Activated T-cell treated with anti-CD3 and anti-CD28 coated beads, Interleukin-2, amount 50 U/mL, for 4 hours (primary cell): ENCODE measurements around the gene STX1A. TPM values are rescaled to one million over a fixed set of nuclear protein-coding genes. Genes with fewer than 3 reads are reported as not detected.
A peak's percentile ranks its signal among the peaks of the same experiment; 100 is the strongest.

Experiments
- ATAC-seq, 2 donors: fragments of 200-7000 bp; cut with Tn5 transposase; one replicate each; pipeline ENCODE4 v1.10.0; 2021
- DNase-seq: peaks from one replicate; pipeline ENCODE4 v3.0.0-alpha.2; 2020
- H3K27me3 Mint-ChIP-seq: one replicate; pipeline ENCODE4 v1.8.0; 2021; ENCODE audit warnings: low read depth, mixed read lengths
- H3K36me3 Mint-ChIP-seq: one replicate; pipeline ENCODE4 v1.8.0; 2022; ENCODE audit warnings: mixed read lengths; ENCODE audit not compliant: insufficient read depth
- H3K4me1 Mint-ChIP-seq: one replicate; pipeline ENCODE4 v1.8.0; 2021; ENCODE audit warnings: low read depth, mixed read lengths
- H3K4me3 Mint-ChIP-seq: one replicate; pipeline ENCODE4 v1.8.0; 2021; ENCODE audit warnings: mild to moderate bottlenecking, moderate library complexity, mixed read lengths
- H3K9me3 Mint-ChIP-seq: one replicate; pipeline ENCODE4 v1.8.0; 2021; ENCODE audit warnings: mixed read lengths
- total RNA-seq, 3 donors: library from RNA; stranded (reverse); gene quantifications; one replicate each; pipeline ENCODE4 v1.2.1, GENCODE V29; 2021

Gene STX1A
- total RNA-seq, 3 donors from 2014 or later, result 23.0 to 25.0 (median 24.7) TPM

DNA sequence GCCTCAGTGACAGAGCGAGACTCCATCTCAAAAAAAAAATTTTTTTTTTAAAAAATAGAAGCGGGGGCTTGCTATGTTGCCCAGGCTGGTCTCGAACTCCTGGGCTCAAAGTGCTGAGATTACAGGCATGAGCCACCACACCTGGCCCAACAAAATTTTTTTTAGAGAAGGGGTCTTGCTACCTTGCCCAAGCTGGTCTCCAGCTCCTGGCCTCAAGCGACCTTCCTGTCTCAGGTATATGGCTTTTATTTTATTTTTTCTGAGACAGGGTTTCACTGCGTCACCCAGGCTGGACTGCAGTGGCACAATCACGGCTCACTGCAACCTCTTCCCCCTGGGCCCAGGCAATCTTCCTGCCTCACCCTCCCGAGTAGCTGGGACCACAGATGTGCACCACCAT lies 20.7 kb upstream of the STX1A start:
- DNase-seq, result no peak
- H3K4me1 Mint-ChIP-seq, result peaks cover 9% of the 10 kb centered on the region
- H3K36me3 Mint-ChIP-seq, result no peaks in the 10 kb centered on the region
- H3K4me3 Mint-ChIP-seq, result peak overlapping the region; percentile 31
- H3K27me3 Mint-ChIP-seq, result peaks cover 3% of the 10 kb centered on the region
- no peaks in the 10 kb centered on the region for H3K9me3 Mint-ChIP-seq
- no peak for ATAC-seq

DNA sequence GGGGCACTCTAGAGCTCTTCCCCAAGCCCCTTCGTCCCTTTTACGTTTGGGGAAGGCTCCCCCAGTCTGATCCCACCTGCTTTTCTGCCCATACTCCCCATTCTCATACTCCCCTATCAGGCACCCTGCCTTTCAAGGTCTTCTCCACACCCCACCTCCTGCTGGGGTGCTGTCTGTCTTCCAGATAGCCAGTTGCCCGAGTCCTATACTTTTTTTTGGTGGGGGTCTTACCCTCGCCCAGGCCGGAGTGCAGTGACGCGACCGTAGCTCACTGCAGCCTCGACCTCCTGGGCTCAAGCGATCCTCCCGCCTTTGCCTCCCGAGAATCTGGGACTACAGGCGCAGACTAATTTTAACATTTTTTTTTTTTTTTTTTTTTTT lies 19.9 kb upstream of the STX1A start:
- H3K36me3 Mint-ChIP-seq, result no peaks in the 10 kb centered on the region
- ATAC-seq (no peak), DNase-seq (no peak)
- H3K4me3 Mint-ChIP-seq, result peak overlapping the region; percentile 92
- H3K4me1 Mint-ChIP-seq, result peaks cover 15% of the 10 kb centered on the region
- peaks cover 3% of the 10 kb centered on the region for H3K27me3 Mint-ChIP-seq
- no peaks in the 10 kb centered on the region for H3K9me3 Mint-ChIP-seq

GRCh38 chr7:73738612-73739386 lies 19.3 kb upstream of the STX1A start, which contains the start of gene ABHD11:
Gene ABHD11, minus strand, starts transcription at chr7:73738802. Its CDS starts 32 bp downstream, at chr7:73738770.
- H3K4me3 Mint-ChIP-seq, result peak within 1 kb of the TSS; percentile 92
- ATAC-seq, result peak; percentile 89 to 91
- no peaks in the 10 kb centered on the region for H3K9me3 Mint-ChIP-seq
- peaks cover 3% of the 10 kb centered on the region for H3K27me3 Mint-ChIP-seq
- DNase-seq, result peak; percentile 100
- no peaks in the 10 kb centered on the region for H3K36me3 Mint-ChIP-seq
- H3K4me1 Mint-ChIP-seq, result peaks cover 15% of the 10 kb centered on the region

- Mint-ChIP-seq H3K4me1 (peaks cover 15% of the 10 kb centered on the region), H3K36me3 (no peaks in the 10 kb centered on the region), H3K27me3 (peaks cover 1% of the 10 kb centered on the region), H3K4me3 (peak overlapping the region; percentile 92), H3K9me3 (no peaks in the 10 kb centered on the region)
- peak; percentile 33 to 35 for ATAC-seq
- peak; percentile 65 for DNase-seq
These were observed 18.7 kb upstream of the STX1A start for GRCh38 chr7:73738220-73738611.

DNA sequence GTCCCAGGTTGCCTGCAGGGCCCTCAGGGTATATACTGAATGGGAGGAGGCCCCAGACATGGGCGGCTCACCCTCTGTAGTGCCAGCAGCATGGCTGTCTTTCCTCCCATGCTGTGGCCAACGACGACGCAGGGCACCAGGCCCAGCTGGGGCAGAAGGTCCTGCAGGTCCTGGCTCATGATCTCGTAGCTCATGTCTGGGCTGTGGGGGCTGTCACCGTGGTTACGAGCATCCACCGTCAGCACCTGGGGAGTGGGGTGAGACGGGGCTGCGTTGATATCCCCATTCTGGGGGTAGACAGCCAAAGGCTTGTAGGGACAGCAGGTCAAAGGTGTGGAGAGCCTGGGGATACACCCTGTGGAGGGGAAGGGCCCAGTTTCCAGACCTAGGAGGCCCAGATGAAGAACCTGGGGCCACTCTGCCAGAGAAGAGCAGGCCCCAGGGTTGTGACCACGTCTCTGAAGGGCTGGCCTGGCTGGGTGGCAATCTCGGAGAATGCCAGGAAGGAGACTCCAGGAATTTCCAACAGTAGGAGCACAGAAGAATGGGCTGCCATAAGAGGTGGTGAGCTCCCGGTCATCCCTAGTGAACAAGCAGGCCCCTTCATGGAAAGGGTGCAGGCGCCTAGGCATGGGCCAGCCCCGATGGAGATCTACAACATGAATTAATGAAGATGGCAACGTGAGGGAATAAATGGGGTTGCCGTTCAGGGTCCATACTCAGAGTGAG lies 18.2 kb upstream of the STX1A start:
- no peaks in the 10 kb centered on the region for H3K27me3 Mint-ChIP-seq
- H3K4me1 Mint-ChIP-seq, result peaks cover 15% of the 10 kb centered on the region
- no peaks in the 10 kb centered on the region for H3K36me3 Mint-ChIP-seq
- DNase-seq, result no peak
- ATAC-seq, result no peak
- peak overlapping the region; percentile 92 for H3K4me3 Mint-ChIP-seq
- H3K9me3 Mint-ChIP-seq, result no peaks in the 10 kb centered on the region

- H3K4me1 Mint-ChIP-seq, result peaks cover 15% of the 10 kb centered on the region
- H3K9me3 Mint-ChIP-seq, result no peaks in the 10 kb centered on the region
- ATAC-seq, result no peak
- peak overlapping the region; percentile 92 for H3K4me3 Mint-ChIP-seq
- DNase-seq, result no peak
- no peaks in the 10 kb centered on the region for H3K27me3 Mint-ChIP-seq
- no peaks in the 10 kb centered on the region for H3K36me3 Mint-ChIP-seq
These were observed 17.4 kb upstream of the STX1A start for GRCh38 chr7:73736885-73737284.

DNA sequence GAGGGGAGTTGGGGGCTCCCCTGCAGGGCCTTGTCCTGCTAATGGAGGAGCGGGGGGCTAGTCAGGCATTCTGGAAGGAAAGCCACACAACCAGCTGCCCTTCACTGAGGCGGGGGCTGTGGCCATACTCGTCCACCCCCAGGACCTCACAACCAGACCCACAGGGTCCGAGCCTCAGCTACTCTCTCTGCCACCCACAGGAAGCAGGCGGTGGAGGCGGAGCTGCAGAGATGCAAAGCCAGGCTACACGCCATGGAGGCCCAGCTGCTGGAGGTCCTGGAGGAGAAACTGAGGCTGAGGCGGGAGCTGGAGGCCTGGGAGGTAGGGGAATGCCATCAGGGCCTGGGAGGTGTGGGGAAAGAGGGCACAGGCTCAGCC lies 16.0 kb upstream of the STX1A start:
- Mint-ChIP-seq H3K4me1 (peaks cover 15% of the 10 kb centered on the region), H3K27me3 (no peaks in the 10 kb centered on the region), H3K36me3 (no peaks in the 10 kb centered on the region), H3K9me3 (no peaks in the 10 kb centered on the region), H3K4me3 (no peak overlapping the region)
- ATAC-seq (no peak), DNase-seq (no peak)

DNA sequence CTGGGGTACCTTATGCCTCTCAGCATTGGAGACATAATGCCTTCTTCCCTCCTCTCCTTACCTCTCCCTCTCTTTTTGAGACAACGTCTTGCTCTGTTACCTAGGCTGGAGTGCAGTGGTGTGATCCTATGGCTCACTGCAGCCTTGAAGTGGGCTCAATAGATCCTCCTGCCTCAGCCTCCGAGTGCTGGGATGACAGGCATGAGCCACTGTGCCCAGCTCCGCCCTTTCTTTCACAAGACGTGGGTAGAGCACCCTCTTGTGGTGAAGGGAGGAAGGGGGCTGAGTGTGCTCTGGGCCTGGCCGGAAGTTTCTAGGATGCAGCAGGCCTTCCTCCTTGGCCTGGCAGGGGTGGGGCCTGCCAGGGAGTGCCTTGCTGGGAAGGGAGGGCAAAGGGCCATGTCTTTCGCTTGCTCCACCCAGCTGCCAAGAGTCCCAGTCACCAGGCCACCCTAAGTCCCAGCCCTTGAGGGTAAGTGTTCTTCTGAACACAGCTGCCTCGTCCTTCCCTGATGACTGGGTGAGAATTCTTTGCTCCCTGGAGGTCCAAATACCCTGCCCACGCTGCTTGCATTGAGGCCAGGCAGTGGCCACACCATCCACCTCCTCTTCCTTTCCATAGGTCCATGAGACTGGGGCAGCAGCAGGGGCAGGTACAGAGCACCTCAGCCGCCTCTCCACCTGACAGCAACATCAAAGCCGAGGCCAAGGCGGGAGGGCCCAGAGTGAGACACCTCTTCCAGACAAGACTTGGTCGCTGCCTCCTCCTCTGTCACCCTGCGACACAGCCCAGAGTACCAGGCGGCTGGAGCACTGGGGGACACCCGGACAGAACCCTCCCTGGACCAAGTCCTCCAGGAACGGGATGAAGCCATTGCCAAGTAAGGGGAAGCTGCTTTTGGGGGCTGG lies 15.4 kb upstream of the STX1A start:
- Mint-ChIP-seq H3K4me3 (no peak overlapping the region), H3K4me1 (peaks cover 15% of the 10 kb centered on the region), H3K27me3 (no peaks in the 10 kb centered on the region), H3K36me3 (no peaks in the 10 kb centered on the region), H3K9me3 (no peaks in the 10 kb centered on the region)
- DNase-seq, result peak; percentile 80
- peak; percentile 59 to 61 for ATAC-seq

DNA sequence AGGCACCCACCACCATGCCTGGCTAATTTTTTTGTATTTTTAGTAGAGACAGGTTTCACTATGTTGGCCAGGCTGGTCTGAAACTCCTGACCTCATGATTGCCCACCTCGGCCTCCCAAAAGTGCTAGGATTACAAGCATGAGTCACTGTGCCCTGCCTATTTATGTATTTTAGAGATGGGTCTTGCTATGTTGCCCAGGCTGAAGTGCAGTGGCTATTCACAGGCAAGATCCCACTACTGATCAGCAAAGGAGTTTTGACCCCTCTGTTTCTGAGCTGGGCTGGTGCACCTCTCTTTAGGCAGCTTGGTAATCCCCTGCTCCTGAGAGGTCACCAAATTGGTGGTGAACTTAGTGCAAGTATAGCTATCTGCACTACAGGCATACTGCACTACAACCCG lies 12.9 kb upstream of the STX1A start:
- Mint-ChIP-seq H3K27me3 (peaks cover 9% of the 10 kb centered on the region), H3K36me3 (no peaks in the 10 kb centered on the region), H3K4me1 (peaks cover 8% of the 10 kb centered on the region), H3K9me3 (no peaks in the 10 kb centered on the region), H3K4me3 (no peak overlapping the region)
- no peak for ATAC-seq
- DNase-seq, result no peak

- H3K36me3 Mint-ChIP-seq, result no peaks in the 10 kb centered on the region
- peaks cover 6% of the 10 kb centered on the region for H3K4me1 Mint-ChIP-seq
- ATAC-seq (no peak), DNase-seq (no peak)
- no peak overlapping the region for H3K4me3 Mint-ChIP-seq
- H3K9me3 Mint-ChIP-seq, result no peaks in the 10 kb centered on the region
- H3K27me3 Mint-ChIP-seq, result peaks cover 9% of the 10 kb centered on the region
These were observed 11.0 kb upstream of the STX1A start for GRCh38 chr7:73730485-73730884.

GRCh38 chr7:73728551-73728950 lies 9.1 kb upstream of the STX1A start:
- H3K4me1 Mint-ChIP-seq, result no peaks in the 10 kb centered on the region
- H3K27me3 Mint-ChIP-seq, result peaks cover 9% of the 10 kb centered on the region
- no peak for ATAC-seq
- no peak for DNase-seq
- H3K9me3 Mint-ChIP-seq, result no peaks in the 10 kb centered on the region
- no peaks in the 10 kb centered on the region for H3K36me3 Mint-ChIP-seq
- no peak overlapping the region for H3K4me3 Mint-ChIP-seq

- H3K27me3 Mint-ChIP-seq, result peaks cover 9% of the 10 kb centered on the region
- H3K9me3 Mint-ChIP-seq, result no peaks in the 10 kb centered on the region
- H3K4me1 Mint-ChIP-seq, result no peaks in the 10 kb centered on the region
- no peak overlapping the region for H3K4me3 Mint-ChIP-seq
- no peaks in the 10 kb centered on the region for H3K36me3 Mint-ChIP-seq
- DNase-seq (no peak), ATAC-seq (no peak)
These were observed 8.5 kb upstream of the STX1A start for GRCh38 chr7:73727952-73728351.

DNA sequence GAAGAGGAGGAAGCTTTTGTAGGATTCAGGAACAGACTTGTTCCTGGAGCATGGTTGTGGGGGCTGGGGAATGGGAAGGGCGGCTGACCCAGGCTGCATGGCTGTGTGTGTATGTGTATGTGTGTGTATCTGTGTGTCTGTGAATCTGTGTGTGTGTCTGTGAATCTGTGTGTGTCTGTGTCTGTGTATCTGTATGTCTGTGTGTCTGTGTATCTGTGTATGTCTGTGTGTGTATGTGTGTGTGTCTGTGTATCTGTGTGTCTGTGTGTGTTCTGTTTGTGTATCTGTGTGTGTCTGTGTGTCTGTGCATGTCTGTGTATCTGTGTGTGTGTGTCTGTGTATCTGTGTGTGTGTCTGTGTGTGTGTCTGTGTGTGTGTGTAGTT lies 6.6 kb upstream of the STX1A start:
- DNase-seq (no peak), ATAC-seq (peak; percentile 11 to 28)
- Mint-ChIP-seq H3K4me1 (no peaks in the 10 kb centered on the region), H3K4me3 (no peak overlapping the region), H3K36me3 (no peaks in the 10 kb centered on the region), H3K9me3 (no peaks in the 10 kb centered on the region), H3K27me3 (peaks cover 9% of the 10 kb centered on the region)

GRCh38 chr7:73723813-73724212 lies 4.3 kb upstream of the STX1A start:
- H3K9me3 Mint-ChIP-seq, result no peaks in the 10 kb centered on the region
- no peaks in the 10 kb centered on the region for H3K36me3 Mint-ChIP-seq
- peaks cover 9% of the 10 kb centered on the region for H3K27me3 Mint-ChIP-seq
- DNase-seq, result no peak
- peaks cover 5% of the 10 kb centered on the region for H3K4me1 Mint-ChIP-seq
- no peak for ATAC-seq
- H3K4me3 Mint-ChIP-seq, result no peak overlapping the region
